ENCODE measurements around the gene CCDC77. TPM values are rescaled to one million over a fixed set of nuclear protein-coding genes. Genes with fewer than 3 reads are reported as not detected.
"Not testable (repeated sequence)": the region's sequence is repeated elsewhere in the genome, so short reads cannot be mapped to it uniquely, and the experiment has no call there.

CCDC77 gene
- total RNA-seq = 7.6 TPM

DNA sequence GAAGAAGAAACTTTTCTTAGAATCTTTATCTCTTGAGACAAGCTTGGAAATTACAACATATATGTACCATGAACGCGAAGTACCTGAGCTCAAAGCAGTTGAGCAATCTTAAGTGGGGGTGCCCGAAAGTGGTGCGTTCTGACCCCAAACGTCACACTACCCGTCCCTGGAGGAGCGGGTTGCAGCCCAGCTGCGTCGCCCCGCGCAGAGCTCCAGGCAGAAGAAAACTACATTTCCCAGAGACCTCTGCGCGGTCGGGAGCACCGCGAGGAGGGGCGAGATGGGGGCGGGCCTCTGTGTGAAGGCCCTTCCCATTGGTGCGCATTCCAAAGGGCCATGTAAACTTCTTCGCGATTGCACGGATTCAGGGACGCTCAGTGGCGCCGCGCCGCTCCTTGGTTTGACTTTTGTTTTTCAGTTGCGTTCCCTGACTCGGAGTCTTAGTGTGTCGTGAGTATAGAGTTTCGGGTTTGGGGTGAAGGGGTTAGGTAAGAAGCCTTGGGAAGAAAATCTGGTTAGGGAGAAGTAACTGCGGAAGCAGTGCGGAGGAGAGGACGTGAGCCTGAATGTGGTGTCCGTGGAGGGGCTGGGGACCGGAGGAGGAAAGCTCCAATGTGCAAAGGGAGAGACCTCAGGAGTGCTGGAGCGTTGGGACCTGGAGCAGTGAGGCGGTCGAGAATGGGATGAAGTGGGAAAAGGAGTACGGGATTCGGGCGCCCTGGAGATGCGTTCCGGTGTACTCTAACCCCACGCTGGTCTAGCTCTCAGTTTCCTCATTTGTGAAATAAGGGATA lies at the start of gene CCDC77:
TSS of gene CCDC77 (plus strand) at position 410 of the 794 bp plus-strand sequence. CDS start 7,740 bp downstream, outside the sequence.
- intact Hi-C loops (cut with DNase I) = no loop called here
- ATAC-seq (peak; percentile 100), DNase-seq (ENCODE audit: low spot score) (peak; percentile 93)

DNA sequence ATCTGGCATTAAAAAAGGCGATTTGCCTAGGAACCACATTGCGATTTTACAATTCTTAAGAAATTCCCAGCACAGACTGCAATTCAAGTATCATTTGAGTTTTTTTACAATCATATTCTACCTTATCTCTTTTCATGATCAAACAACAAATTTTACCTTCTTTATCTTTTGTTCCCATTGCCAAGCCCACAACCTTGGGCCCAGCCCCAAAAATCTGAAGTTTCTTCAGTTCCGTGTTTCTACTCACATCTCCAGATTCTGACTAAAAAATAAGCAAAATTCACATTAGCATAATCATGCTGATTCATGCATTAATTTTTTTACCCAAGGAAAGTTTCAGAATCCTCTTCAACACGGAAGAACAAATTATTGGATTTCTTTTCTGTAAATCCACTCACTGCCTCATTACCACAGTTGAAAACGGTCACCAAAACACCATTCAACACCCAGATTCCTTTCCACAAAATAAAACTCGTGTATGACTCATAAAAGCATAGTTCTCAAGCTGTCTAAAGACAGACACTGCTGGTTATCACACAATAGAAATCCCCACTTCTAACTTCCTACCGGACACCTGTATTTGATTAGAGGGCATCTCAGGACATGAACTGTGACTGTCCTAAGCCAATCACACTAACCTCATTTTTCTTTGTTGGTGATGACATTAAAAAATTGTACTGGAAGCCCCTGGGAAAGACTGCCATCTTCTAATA lies 45.0 kb upstream of the CCDC77 start:
- DNase-seq (ENCODE audit: low spot score) (no peak), ATAC-seq (no peak)
- intact Hi-C loops (cut with DNase I) = no loop called here

DNA sequence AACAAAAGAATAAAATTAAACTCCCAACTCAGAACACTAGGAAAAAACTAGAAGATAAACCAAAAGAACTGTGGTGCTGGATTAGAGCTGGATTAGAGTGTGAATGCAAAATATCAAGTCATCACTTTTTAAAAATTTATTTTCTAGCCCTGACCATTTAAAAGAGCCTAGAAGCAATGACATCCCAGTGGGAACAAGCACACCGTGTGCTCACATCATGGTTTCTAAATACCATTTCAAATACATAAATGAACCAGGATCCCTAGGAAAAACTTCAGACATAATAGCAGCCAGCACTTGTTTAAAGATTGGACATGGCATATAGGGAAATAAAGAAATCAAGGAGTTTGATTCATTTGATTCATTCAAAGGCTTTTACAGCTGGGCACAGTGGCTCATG lies 42.4 kb upstream of the CCDC77 start:
- ATAC-seq (no peak), DNase-seq (ENCODE audit: low spot score) (no peak)
- intact Hi-C loops (cut with DNase I) = no loop called here

GRCh38 chr12:366820-367219 lies 34.6 kb upstream of the CCDC77 start:
- intact Hi-C loops (cut with DNase I) = no loop called here
- no peak for ATAC-seq
- DNase-seq (ENCODE audit: low spot score) = no peak

DNA sequence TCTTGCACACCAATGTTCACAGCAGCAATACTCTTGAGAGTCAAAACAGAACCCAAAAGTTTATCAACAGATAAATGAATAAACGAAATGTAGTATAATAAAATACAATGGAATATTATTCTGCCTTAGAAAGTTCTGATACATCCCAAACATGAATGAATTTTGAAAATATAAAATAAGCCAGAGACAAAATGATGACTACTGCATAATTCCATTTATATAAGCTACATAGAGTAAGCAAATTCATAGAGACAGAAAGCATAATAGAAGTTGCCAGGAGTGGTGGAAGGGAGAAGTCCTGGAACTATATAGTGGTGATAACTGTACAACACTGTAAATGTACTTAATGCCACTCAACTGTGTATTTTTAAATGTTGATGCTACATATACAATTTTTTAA lies 33.5 kb upstream of the CCDC77 start:
- intact Hi-C loops (cut with DNase I) = no loop called here
- ATAC-seq (no peak), DNase-seq (ENCODE audit: low spot score) (no peak)

DNA sequence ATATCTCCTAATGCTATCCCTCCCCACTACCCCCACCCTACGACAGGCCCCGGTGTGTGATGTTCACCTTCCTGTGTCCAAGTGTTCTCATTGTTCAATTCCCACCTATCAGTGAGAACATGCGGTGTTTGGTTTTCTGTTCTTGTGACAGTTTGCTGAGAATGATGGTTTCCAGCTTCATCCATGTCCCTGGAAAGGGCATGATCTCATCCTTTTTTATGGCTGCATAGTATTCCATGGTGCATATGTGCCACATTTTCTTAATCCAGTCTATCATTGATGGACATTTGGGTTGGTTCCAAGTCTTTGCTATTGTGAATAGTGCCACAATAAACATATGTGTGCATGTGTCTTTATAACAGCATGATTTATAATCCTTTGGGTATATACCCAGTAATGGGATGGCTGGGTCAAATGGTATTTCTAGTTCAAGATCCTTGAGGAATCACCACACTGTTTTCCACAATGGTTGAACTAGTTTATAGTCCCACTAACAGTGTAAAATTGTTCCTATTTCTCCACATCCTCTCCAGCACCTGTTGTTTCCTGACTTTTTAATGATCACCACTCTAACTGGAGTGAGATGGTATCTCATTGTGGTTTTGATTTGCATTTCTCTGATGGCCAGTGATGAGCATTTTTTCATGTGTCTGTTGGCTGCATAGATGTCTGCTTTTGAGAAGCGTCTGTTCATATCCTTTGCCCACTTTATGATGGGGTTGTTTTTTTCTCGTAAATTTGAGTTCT lies 30.5 kb upstream of the CCDC77 start:
- DNase-seq (ENCODE audit: low spot score); ATAC-seq; intact Hi-C loops (cut with DNase I): not testable (repeated sequence)

DNA sequence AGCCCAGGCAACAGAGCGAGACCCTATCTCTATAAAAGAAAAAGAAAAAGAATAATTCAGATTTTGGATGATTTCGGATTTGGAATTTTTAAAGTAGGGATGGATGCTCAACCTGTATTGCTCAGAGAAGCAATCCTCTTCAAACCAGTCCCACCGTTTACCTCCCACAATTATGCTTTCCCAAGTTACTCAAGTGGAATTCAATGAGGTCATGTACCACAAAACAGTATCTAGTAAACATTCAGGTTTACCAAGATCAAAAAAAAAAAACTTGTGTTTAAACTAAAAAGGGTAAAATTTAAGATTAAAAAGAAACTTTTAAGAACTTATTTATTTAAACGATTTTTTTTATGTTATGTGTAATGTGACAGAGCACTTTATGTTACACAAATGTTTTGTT lies 14.8 kb upstream of the CCDC77 start:
- no peak for DNase-seq (ENCODE audit: low spot score)
- ATAC-seq = no peak
- intact Hi-C loops (cut with DNase I) = no loop called here

GRCh38 chr12:388012-388411 lies 13.4 kb upstream of the CCDC77 start:
- intact Hi-C loops (cut with DNase I) = no loop called here
- DNase-seq (ENCODE audit: low spot score) (no peak), ATAC-seq (no peak)

DNA sequence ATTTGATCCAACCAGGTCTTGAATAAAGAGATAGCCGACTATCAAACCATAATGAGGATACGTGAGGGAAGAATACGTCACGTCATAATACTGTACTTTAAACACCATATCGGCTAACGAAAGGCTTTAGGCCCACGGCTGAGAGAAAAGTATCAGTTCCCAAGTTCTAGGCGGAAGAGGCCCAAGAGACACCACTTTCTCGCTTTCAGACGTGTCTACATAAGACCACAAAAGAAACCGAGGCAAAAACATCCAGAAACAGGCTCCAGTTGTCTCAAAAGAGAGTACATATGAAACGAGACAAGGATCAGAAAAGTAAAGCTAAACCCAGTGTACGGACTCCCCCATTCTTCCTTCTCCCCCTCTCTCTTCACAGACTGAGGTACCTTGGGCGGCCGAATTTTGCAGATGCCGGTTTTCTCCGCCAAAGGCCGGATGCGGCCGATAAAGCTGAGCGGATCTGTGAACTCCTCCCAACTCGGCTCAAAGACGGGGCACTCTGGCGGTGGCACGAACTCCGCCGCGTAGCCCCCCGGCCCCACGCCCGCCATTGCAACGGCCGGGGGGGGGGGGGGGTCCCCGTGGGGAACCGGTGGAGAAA lies 12.8 kb upstream of the CCDC77 start:
- intact Hi-C loops (cut with DNase I) = no loop called here
- ATAC-seq (peak; percentile 51), DNase-seq (ENCODE audit: low spot score) (no peak)

DNA sequence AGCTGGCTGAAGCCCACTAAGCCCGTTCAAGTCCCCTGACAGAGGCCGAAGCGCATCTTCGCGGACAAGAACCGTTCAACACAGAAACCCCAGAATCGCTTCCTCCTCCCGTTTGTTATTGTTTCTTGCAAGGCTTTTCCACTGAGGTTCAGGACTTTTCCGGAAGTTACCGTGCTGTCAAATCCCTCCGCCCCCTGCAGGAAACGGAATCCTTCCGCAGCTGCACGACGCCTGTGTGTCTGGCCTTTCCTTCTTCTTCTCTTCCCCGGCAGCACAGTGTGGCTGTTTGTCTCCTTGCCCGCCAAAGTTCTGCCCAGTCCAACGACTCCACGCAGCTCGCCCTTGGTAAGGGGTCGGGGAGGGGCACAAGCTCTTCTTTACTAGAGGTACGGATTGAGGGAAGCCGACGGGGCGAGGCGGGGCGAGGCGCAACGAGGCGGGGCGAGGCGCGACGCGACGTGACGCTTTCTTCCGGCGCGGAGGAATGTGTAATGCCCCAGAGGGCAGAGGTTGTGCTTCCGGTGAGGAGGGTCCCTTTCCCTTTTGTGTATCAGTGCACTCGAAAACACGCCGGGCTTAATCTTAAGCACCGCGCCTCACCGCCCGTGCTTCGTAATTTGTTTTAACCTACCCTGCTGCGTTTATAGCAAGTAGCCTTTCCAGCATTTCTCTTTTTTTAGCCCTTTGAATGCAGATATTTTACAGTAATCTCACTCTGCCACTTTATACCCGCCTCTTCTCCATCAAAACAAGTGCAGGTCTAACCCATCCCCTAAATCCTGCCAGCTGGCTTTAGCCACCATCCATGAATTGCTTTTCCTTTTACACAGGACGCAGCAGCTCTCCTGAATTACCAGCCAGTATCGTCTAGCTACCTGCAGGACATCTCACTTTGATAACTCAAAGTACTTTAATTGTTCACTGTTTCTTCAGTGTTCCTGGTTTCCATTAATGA lies 12.0 kb upstream of the CCDC77 start, which contains the start of gene KDM5A:
TSS of gene KDM5A (minus strand) at position 179 of the 955 bp plus-strand sequence. CDS start 229 bp downstream, outside the sequence.
- ATAC-seq = peak; percentile 100
- intact Hi-C loops (cut with DNase I) = no loop called here
- peak; percentile 94 for DNase-seq (ENCODE audit: low spot score)

GRCh38 chr12:400828-401227 lies 616 bp upstream of the CCDC77 start:
- intact Hi-C loops (cut with DNase I) = no loop called here
- ATAC-seq (no peak), DNase-seq (ENCODE audit: low spot score) (no peak)

DNA sequence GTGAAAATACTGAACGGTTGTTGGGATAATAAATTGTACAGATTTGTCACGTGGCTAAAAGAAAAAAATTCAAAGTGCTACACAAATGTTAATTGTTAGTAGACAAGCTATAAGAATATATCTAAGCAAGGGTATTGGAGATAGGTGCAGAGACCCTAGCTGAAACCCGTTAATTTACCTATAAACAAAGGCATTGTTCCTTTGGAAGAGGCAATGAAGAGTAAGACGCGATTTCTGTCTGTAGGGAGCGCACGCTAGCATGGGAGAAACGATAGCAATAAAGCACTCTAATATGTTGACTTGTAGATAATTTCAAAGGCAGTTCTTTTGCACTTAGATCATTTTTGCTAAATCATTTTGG lies 565 bp downstream of the CCDC77 start:
- ATAC-seq (no peak), DNase-seq (ENCODE audit: low spot score) (no peak)
- intact Hi-C loops (cut with DNase I) = no loop called here

GRCh38 chr12:414859-415258 lies 13.4 kb downstream of the CCDC77 start:
- intact Hi-C loops (cut with DNase I) = no loop called here
- DNase-seq (ENCODE audit: low spot score) (no peak), ATAC-seq (no peak)

DNA sequence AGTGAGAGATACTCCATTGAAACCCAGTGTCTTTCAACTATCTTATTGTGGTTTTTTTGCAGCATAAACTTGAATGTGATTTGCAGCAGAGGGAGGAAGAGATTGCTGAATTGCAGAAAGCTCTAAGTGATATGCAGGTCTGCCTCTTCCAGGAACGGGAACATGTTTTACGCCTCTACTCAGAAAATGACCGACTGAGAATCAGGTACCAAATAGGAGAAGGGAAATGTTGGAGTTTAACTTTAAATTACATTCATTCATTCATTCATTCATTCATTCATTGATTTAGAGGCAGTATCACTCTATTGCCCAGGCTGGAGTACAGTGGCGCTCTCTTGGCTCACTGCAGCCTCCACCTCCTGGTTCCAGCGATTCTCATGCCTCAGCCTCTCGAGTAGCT lies 17.0 kb downstream of the CCDC77 start:
- no peak for ATAC-seq
- intact Hi-C loops (cut with DNase I) = no loop called here
- DNase-seq (ENCODE audit: low spot score) = no peak

DNA sequence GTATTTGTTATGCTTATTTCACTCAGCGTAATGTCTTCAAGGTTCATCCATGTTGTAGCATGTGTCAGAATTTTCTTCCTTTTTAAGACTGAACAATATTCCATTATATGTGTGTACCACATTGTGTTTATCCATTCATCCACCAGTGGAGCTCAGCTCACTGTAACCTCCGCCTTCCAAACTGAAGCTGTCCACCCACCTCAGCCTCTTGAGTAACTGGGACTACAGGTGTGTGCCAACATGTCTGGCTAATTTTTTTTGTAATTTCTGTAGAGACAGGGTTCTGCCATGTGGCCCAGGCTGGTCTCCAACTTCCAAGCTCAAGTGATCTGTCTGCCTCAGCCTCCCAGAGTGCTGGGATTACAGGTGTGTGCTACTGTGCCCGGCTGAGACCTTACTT lies 21.1 kb downstream of the CCDC77 start:
- no peak for ATAC-seq
- DNase-seq (ENCODE audit: low spot score) = no peak
- intact Hi-C loops (cut with DNase I) = no loop called here

GRCh38 chr12:435737-436136 lies 34.3 kb downstream of the CCDC77 start:
- DNase-seq (ENCODE audit: low spot score); ATAC-seq; intact Hi-C loops (cut with DNase I): not testable (repeated sequence)

- no peak for ATAC-seq
- intact Hi-C loops (cut with DNase I) = no loop called here
- peak; percentile 68 for DNase-seq (ENCODE audit: low spot score)
These were observed 40.9 kb downstream of the CCDC77 start for GRCh38 chr12:442235-442884.

GRCh38 chr12:447141-447540 lies 45.7 kb downstream of the CCDC77 start:
- intact Hi-C loops (cut with DNase I) = no loop called here
- ATAC-seq (no peak), DNase-seq (ENCODE audit: low spot score) (no peak)
